Measurements from ENCODE around the gene NKAIN2.

NKAIN2 gene

GRCh38 chr6:124123617-124124209 lies 320.0 kb downstream of the NKAIN2 start:
- ATAC-seq = no peak
- TF ChIP-seq SNAI2 (CRISPR knock-in tag; IDR thresholded peaks at IDR 0.05) = no peak
- no peak for TF ChIP-seq ZNF70 (CRISPR knock-in tag; IDR thresholded peaks at IDR 0.05)
- TF ChIP-seq, protein P1, sequence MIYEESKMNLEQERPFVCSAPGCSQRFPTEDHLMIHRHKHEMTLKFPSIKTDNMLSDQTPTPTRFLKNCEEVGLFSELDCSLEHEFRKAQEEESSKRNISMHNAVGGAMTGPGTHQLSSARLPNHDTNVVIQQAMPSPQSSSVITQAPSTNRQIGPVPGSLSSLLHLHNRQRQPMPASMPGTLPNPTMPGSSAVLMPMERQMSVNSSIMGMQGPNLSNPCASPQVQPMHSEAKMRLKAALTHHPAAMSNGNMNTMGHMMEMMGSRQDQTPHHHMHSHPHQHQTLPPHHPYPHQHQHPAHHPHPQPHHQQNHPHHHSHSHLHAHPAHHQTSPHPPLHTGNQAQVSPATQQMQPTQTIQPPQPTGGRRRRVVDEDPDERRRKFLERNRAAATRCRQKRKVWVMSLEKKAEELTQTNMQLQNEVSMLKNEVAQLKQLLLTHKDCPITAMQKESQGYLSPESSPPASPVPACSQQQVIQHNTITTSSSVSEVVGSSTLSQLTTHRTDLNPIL (CRISPR knock-in tag; IDR thresholded peaks at IDR 0.05; ENCODE audit: low read depth) = no peak
- no peak for TF ChIP-seq TSHZ2 (CRISPR knock-in tag; IDR thresholded peaks at IDR 0.05)
- no peak for TF ChIP-seq TCF4 (CRISPR knock-in tag; IDR thresholded peaks at IDR 0.05; ENCODE audit: borderline replicate concordance)
- TF ChIP-seq ISL1 (CRISPR knock-in tag; IDR thresholded peaks at IDR 0.05) = no peak
- TF ChIP-seq ESRRG (CRISPR knock-in tag; IDR thresholded peaks at IDR 0.05) = no peak
- TF ChIP-seq CSRNP3 (CRISPR knock-in tag; IDR thresholded peaks at IDR 0.05) = no peak
- no peak for TF ChIP-seq OSR1 (CRISPR knock-in tag; IDR thresholded peaks at IDR 0.05)
- TF ChIP-seq, protein P2, sequence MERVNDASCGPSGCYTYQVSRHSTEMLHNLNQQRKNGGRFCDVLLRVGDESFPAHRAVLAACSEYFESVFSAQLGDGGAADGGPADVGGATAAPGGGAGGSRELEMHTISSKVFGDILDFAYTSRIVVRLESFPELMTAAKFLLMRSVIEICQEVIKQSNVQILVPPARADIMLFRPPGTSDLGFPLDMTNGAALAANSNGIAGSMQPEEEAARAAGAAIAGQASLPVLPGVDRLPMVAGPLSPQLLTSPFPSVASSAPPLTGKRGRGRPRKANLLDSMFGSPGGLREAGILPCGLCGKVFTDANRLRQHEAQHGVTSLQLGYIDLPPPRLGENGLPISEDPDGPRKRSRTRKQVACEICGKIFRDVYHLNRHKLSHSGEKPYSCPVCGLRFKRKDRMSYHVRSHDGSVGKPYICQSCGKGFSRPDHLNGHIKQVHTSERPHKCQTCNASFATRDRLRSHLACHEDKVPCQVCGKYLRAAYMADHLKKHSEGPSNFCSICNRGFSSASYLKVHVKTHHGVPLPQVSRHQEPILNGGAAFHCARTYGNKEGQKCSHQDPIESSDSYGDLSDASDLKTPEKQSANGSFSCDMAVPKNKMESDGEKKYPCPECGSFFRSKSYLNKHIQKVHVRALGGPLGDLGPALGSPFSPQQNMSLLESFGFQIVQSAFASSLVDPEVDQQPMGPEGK (CRISPR knock-in tag; IDR thresholded peaks at IDR 0.05; ENCODE audit: borderline replicate concordance) = no peak
- TF ChIP-seq ARNTL (CRISPR knock-in tag; IDR thresholded peaks at IDR 0.05; ENCODE audit: borderline replicate concordance, low read depth) = no peak
- TF ChIP-seq ZNF8 (CRISPR knock-in tag; IDR thresholded peaks at IDR 0.05) = no peak
- TF ChIP-seq ZFP3 (CRISPR knock-in tag; IDR thresholded peaks at IDR 0.05) = no peak
- no peak for TF ChIP-seq ZNF565 (CRISPR knock-in tag; conservative IDR thresholded peaks at IDR 0.05; ENCODE audit: low read depth)
- no peak for TF ChIP-seq BACH2 (CRISPR knock-in tag; IDR thresholded peaks at IDR 0.05; ENCODE audit: borderline replicate concordance)
- TF ChIP-seq GLIS3 (CRISPR knock-in tag; IDR thresholded peaks at IDR 0.05) = no peak
- TF ChIP-seq CSDC2 (CRISPR knock-in tag; IDR thresholded peaks at IDR 0.05) = no peak

- TF ChIP-seq ZFP30 (CRISPR knock-in tag; IDR thresholded peaks at IDR 0.05) (no peak), OSR1 (CRISPR knock-in tag; IDR thresholded peaks at IDR 0.05) (no peak)
- no peak for ATAC-seq
Observed at GRCh38 chr6:124131259-124131658, 327.6 kb downstream of the NKAIN2 start.

DNA sequence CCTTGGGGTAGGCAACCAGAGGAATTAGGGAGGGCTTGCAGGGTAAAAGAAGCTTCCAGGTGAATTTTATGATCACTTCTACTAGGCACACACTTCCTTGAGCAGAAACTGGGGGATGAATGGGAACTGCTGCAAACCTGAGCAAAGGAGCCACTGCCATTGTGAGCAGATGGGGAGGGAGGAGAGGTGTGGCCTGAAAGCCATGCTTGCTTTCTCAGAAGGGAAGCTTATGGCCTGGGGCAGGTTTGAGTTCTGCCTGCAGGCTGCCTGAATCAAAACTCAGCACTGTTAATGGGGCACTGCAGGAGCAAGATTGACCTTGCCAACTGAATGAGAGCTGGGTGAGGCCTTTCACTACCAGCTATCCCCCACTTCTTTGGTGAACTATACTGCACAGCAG lies 328.1 kb downstream of the NKAIN2 start:
- TF ChIP-seq BACH2 (CRISPR knock-in tag; IDR thresholded peaks at IDR 0.05; ENCODE audit: borderline replicate concordance) (no peak), ISL1 (CRISPR knock-in tag; IDR thresholded peaks at IDR 0.05) (no peak), ZNF70 (CRISPR knock-in tag; IDR thresholded peaks at IDR 0.05) (no peak), OSR1 (CRISPR knock-in tag; IDR thresholded peaks at IDR 0.05) (no peak), GLIS3 (CRISPR knock-in tag; IDR thresholded peaks at IDR 0.05) (no peak), ZNF8 (CRISPR knock-in tag; IDR thresholded peaks at IDR 0.05) (no peak), CSDC2 (CRISPR knock-in tag; IDR thresholded peaks at IDR 0.05) (no peak)
- ATAC-seq = no peak

DNA sequence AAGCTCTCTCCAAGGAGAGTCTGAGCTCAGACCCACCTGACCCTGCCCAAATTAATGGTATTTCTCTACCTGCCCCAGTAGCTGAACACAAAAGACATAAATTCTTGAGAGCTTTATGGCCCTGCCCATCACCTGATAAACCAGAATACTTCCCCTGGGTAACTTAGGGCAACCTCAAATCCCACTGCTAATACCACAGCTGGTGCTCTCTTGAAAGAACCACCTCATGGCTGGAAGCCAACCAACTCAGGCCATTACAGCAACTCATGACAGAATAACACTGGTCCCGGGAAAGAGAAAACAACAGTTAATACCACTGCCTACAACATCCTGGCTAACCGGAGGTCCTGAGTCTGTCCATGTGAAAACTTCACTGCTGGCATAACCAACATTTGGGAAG lies 328.6 kb downstream of the NKAIN2 start:
- no peak for ATAC-seq
- TF ChIP-seq SNAI2 (CRISPR knock-in tag; IDR thresholded peaks at IDR 0.05) = no peak
- no peak for TF ChIP-seq OSR1 (CRISPR knock-in tag; IDR thresholded peaks at IDR 0.05)
- TF ChIP-seq GLIS3 (CRISPR knock-in tag; IDR thresholded peaks at IDR 0.05) = no peak
- no peak for TF ChIP-seq ESRRG (CRISPR knock-in tag; IDR thresholded peaks at IDR 0.05)
- no peak for TF ChIP-seq ZFP3 (CRISPR knock-in tag; IDR thresholded peaks at IDR 0.05)
- TF ChIP-seq BACH2 (CRISPR knock-in tag; IDR thresholded peaks at IDR 0.05; ENCODE audit: borderline replicate concordance) = no peak
- no peak for TF ChIP-seq ZNF8 (CRISPR knock-in tag; IDR thresholded peaks at IDR 0.05)
- TF ChIP-seq ISL1 (CRISPR knock-in tag; IDR thresholded peaks at IDR 0.05) = no peak
- TF ChIP-seq ARNTL (CRISPR knock-in tag; IDR thresholded peaks at IDR 0.05; ENCODE audit: borderline replicate concordance, low read depth) = no peak
